SK-N-SH (cell line): ENCODE measurements around the gene CHDH. TPM values are rescaled to one million over a fixed set of nuclear protein-coding genes. Genes with fewer than 3 reads are reported as not detected.

ENCODE experiments used
- CTCF ChIA-PET: fragments of 300-600, 350-600 bp; formaldehyde crosslinking; extraction: SDS; loops from one replicate; lab custom pipeline; 2021; lab: Yijun Ruan, JAX
- POLR2A ChIA-PET: fragments of 350-600 bp; sonication (Branson Sonifier 250); formaldehyde crosslinking; extraction: SDS; loops from one replicate; lab custom pipeline; 2020; ENCODE audit warnings: antibody characterized with exemption, inconsistent platforms; lab: Yijun Ruan, JAX
- DNase-seq: peaks from one replicate; pipeline ENCODE4 v3.0.0; 2012
- H2AFZ ChIP-seq: fragments of 200-600 bp; sonication (generic); 2 replicates; pipeline ENCODE4 v1.8.1; 2016; ENCODE audit warnings: antibody characterized with exemption, mild to moderate bottlenecking, low read depth
- H3F3A ChIP-seq: fragments of 200-600 bp; sonication (generic); replicated peaks from 2 replicates; pipeline ENCODE3; 2016; ENCODE audit warnings: antibody characterized with exemption, mild to moderate bottlenecking; ENCODE audit not compliant: insufficient read depth
- H3K27ac ChIP-seq, 2 experiments: fragments of 200-500 bp in 1 of 2; fragments of 200-600 bp in 1 of 2; sonication (Bioruptor generic) in 1 of 2; sonication (generic), shearing (Covaris generic) in 1 of 2; 2 replicates each; pipeline versions ENCODE4 v1.5.1 to v1.6.1; 2014 to 2016; ENCODE audit warnings: low read depth in 2 of 2, inconsistent platforms in 1 of 2, low read length in 1 of 2, mild to moderate bottlenecking in 1 of 2, mixed read lengths in 1 of 2
- H3K27me3 ChIP-seq: fragments of 200-600 bp; sonication (generic), shearing (Covaris generic); 2 replicates; pipeline ENCODE4 v1.6.1; 2016; ENCODE audit warnings: mixed run types; ENCODE audit not compliant: insufficient read depth
- H3K36me3 ChIP-seq, 2 experiments: fragments of 200-500 bp in 1 of 2; fragments of 200-600 bp in 1 of 2; sonication (Bioruptor generic) in 1 of 2; sonication (generic) in 1 of 2; replicated peaks in 1 of 2; 2 replicates each; pipeline versions ENCODE3 to v1.5.1; 2014 to 2016; ENCODE audit warnings: low read length in 1 of 2, mild to moderate bottlenecking in 1 of 2; ENCODE audit not compliant: insufficient read depth in 2 of 2, control insufficient read depth in 1 of 2
- H3K4me1 ChIP-seq, 2 experiments: fragments of 200-500 bp in 1 of 2; fragments of 200-600 bp in 1 of 2; sonication (Bioruptor generic) in 1 of 2; sonication (generic), shearing (Covaris generic) in 1 of 2; 2 replicates each; pipeline versions ENCODE4 v1.5.1 to v1.6.1; 2014 to 2016; ENCODE audit warnings: low read depth in 1 of 2, low read length in 1 of 2, mixed run types in 1 of 2; ENCODE audit not compliant: insufficient read depth in 2 of 2, control insufficient read depth in 1 of 2
- H3K4me2 ChIP-seq: fragments of 200-600 bp; sonication (generic), shearing (Covaris generic); 2 replicates; pipeline ENCODE4 v1.6.1; 2017; ENCODE audit warnings: mixed run types
- H3K4me3 ChIP-seq, 2 experiments: fragments of 200-500 bp in 1 of 2; fragments of 200-600 bp in 1 of 2; sonication (Bioruptor generic) in 1 of 2; sonication (generic), shearing (Covaris generic) in 1 of 2; 2 replicates each; pipeline versions ENCODE4 v1.5.1 to v1.8.1; 2014 to 2016; ENCODE audit warnings: low read depth in 2 of 2, inconsistent platforms in 1 of 2, low read length in 1 of 2, mild to moderate bottlenecking in 1 of 2, mixed read lengths in 1 of 2, moderate library complexity in 1 of 2
- H3K79me2 ChIP-seq: fragments of 200-600 bp; sonication (generic); 2 replicates; pipeline ENCODE4 v1.8.1; 2017; ENCODE audit warnings: mild to moderate bottlenecking; ENCODE audit not compliant: insufficient read depth
- H3K9ac ChIP-seq: fragments of 200-600 bp; sonication (generic); 2 replicates; pipeline ENCODE4 v1.6.1; 2017; ENCODE audit warnings: mixed run types
- H3K9me2 ChIP-seq: fragments of 200-600 bp; sonication (generic); 2 replicates; pipeline ENCODE4 v1.6.1; 2017; ENCODE audit warnings: mixed run types
- H3K9me3 ChIP-seq: fragments of 200-600 bp; sonication (generic); 2 replicates; pipeline ENCODE4 v1.6.1; 2017; ENCODE audit warnings: mixed run types, mild to moderate bottlenecking, moderate library complexity
- H4K20me1 ChIP-seq: fragments of 200-600 bp; sonication (generic); 2 replicates; pipeline ENCODE4 v1.6.1; 2017; ENCODE audit warnings: mild to moderate bottlenecking, mixed run types; ENCODE audit not compliant: insufficient read depth
- CHD2 ChIP-seq: fragments of 150-350 bp; IDR thresholded peaks from 2 replicates; pipeline ENCODE4 v1.6.1; 2018; ENCODE audit warnings: low read length; ENCODE audit not compliant: partially characterized antibody
- ELF1 ChIP-seq: IDR thresholded peaks from 2 replicates; pipeline ENCODE4 v1.4.0; 2012
- EZH2phosphoT487 ChIP-seq: fragments of 200-600 bp; sonication (generic); IDR thresholded peaks from 2 replicates; pipeline ENCODE4 v1.6.1; 2017; ENCODE audit warnings: low read depth, mixed run types, mild to moderate bottlenecking, antibody characterized with exemption, moderate library complexity, borderline replicate concordance
- GABPA ChIP-seq: IDR thresholded peaks from 2 replicates; pipeline ENCODE4 v1.4.0; 2012; ENCODE audit warnings: low read depth, mild to moderate bottlenecking
- JUND ChIP-seq: IDR thresholded peaks from 2 replicates; pipeline ENCODE4 v1.4.0; 2012
- MEF2A ChIP-seq: IDR thresholded peaks from 2 replicates; pipeline ENCODE4 v1.4.0; 2012; ENCODE audit warnings: low read depth, borderline replicate concordance
- NFIC ChIP-seq: IDR thresholded peaks from 2 replicates; pipeline ENCODE4 v1.4.0; 2012; ENCODE audit warnings: borderline replicate concordance
- NRF1 ChIP-seq: IDR thresholded peaks from 2 replicates; pipeline ENCODE4 v1.6.1; 2012; ENCODE audit warnings: low read depth, mild to moderate bottlenecking, low read length
- POLR2AphosphoS5 ChIP-seq: IDR thresholded peaks from 2 replicates; pipeline ENCODE4 v1.6.1; 2012; ENCODE audit warnings: low read depth, low read length
- RCOR1 ChIP-seq: fragments of 150-350 bp; IDR thresholded peaks from 2 replicates; pipeline ENCODE4 v1.6.1; 2017; ENCODE audit warnings: antibody characterized with exemption, low read length
- RFX5 ChIP-seq: IDR thresholded peaks from 2 replicates; pipeline ENCODE4 v1.6.1; 2012; ENCODE audit warnings: mild to moderate bottlenecking, improper control_type of control experiment, low read length
- RXRA ChIP-seq: IDR thresholded peaks from 2 replicates; pipeline ENCODE4 v1.4.0; 2012; ENCODE audit warnings: low read depth, mild to moderate bottlenecking, borderline replicate concordance
- SIN3A ChIP-seq: IDR thresholded peaks from 2 replicates; pipeline ENCODE4 v1.6.1; 2012; ENCODE audit warnings: low read depth, mild to moderate bottlenecking, low read length, moderate library complexity, borderline replicate concordance
- TAF1 ChIP-seq: IDR thresholded peaks from 2 replicates; pipeline ENCODE4 v1.6.1; 2012; ENCODE audit warnings: low read depth, mild to moderate bottlenecking, low read length, moderate library complexity, borderline replicate concordance
- TCF12 ChIP-seq: IDR thresholded peaks from 2 replicates; pipeline ENCODE4 v1.4.0; 2012
- TEAD4 ChIP-seq: IDR thresholded peaks from 2 replicates; pipeline ENCODE4 v1.4.0; 2012; ENCODE audit warnings: mild to moderate bottlenecking, borderline replicate concordance; ENCODE audit not compliant: insufficient read depth
- YY1 ChIP-seq: IDR thresholded peaks from 2 replicates; pipeline ENCODE4 v1.4.0; 2012; ENCODE audit warnings: low read depth, mild to moderate bottlenecking
- WGBS: methylation state at CpG from one replicate; pipeline ENCODE4 v1.1.6; 2017; ENCODE audit warnings: low lambda C conversion rate; 5-methylcytosine and 5-hydroxymethylcytosine counted together
- polyA plus RNA-seq, 3 experiments: library from polyadenylated mRNA; depleted of rRNA; stranded (reverse); fragments of >200 nt; gene quantifications; 2 replicates each; pipeline ENCODE4 v1.2.3, GENCODE V29; 2012
- TF ChIP-seq, protein P1 (sequence below): IDR thresholded peaks from 2 replicates; pipeline ENCODE4; 2012
- TF ChIP-seq, protein P2 (sequence below): fragments of 200-600 bp; sonication (generic); IDR thresholded peaks from 2 replicates; pipeline ENCODE4 v1.6.1; 2017; ENCODE audit warnings: antibody characterized with exemption, mild to moderate bottlenecking, moderate library complexity
- TF ChIP-seq, protein P3 (sequence below): IDR thresholded peaks from 2 replicates; pipeline ENCODE4 v1.4.0; 2012; ENCODE audit warnings: low read depth, borderline replicate concordance

Gene CHDH, protein sequence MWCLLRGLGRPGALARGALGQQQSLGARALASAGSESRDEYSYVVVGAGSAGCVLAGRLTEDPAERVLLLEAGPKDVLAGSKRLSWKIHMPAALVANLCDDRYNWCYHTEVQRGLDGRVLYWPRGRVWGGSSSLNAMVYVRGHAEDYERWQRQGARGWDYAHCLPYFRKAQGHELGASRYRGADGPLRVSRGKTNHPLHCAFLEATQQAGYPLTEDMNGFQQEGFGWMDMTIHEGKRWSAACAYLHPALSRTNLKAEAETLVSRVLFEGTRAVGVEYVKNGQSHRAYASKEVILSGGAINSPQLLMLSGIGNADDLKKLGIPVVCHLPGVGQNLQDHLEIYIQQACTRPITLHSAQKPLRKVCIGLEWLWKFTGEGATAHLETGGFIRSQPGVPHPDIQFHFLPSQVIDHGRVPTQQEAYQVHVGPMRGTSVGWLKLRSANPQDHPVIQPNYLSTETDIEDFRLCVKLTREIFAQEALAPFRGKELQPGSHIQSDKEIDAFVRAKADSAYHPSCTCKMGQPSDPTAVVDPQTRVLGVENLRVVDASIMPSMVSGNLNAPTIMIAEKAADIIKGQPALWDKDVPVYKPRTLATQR
- 0.05 and 0.33 TPM in 2 replicates for polyA plus RNA-seq (2012; rRNA removed)
- polyA plus RNA-seq (2012; cell fraction: cytosol; rRNA removed), result 0.04 and 0.16 TPM in 2 replicates
- polyA plus RNA-seq (2012; cell fraction: nucleus; rRNA removed), result 0.32 and 2.1 TPM in 2 replicates

DNA sequence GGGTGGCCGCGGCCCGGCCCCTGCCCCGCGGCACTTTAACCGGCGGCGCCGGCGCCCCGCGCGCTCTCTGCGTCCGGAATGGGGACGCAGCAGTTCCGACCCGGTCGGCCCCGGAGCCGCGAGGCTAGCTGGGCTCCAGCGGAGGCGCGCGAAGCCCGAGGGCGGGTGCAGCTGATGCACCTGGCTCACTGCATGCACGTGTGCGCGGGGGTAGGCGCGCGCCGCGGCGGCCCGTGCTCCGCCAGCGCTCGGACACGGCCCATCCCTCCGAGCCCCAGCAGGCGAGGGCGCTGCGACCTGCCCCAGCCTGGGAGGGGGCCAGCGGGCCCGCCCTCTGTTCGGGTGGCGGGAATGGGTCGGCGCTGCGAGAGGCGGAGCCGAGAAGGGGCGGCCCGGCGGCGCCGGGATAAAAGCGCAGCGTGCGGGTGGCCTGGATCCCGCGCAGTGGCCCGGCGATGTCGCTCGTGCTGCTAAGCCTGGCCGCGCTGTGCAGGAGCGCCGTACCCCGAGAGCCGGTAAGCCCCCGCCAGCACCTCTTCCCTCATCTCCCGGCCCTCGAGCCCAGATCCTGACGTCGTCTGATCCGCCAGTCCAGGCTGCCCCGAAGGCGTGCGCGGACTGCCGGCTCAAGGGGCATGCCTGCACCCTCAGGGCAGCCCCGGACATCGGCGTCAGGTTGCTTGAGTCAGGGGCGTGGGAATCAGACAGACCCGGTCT, at the start of gene CHDH, which contains the start of gene IL17RB:
Gene CHDH (minus strand): TSS at position 286 of the 717 bp plus-strand sequence. CDS start 22,411 bp downstream, outside the sequence.
Gene IL17RB (plus strand): TSS at position 435 of the 717 bp plus-strand sequence. CDS start 21 bp downstream, at position 456.
- no peak within 1 kb of the TSS for H3K9ac ChIP-seq
- no peaks in the 10 kb centered on the region for H3K9me3 ChIP-seq
- DNase-seq, result peak; percentile 83
- H3K4me3 ChIP-seq, result peak within 1 kb of the TSS; percentile 44 to 46; a peak in 3 of 4 replicates
- H3K4me2 ChIP-seq, result peak within 1 kb of the TSS; percentile 72
- H3K9me2 ChIP-seq, result no peaks in the 10 kb centered on the region
- H2AFZ ChIP-seq, result peak within 1 kb of the TSS; percentile 16; the same call in 1 of the 2 replicates
- no peaks in the 10 kb centered on the region for H4K20me1 ChIP-seq
- no peaks in the 10 kb centered on the region for H3K79me2 ChIP-seq
- no peak within 1 kb of the TSS for H3K27ac ChIP-seq
- peaks cover 30% of the 10 kb centered on the region for H3K27me3 ChIP-seq
- no peak for TF ChIP-seq NRF1
- no peak for TF ChIP-seq TAF1
- TF ChIP-seq TEAD4, result no peak
- no peak for TF ChIP-seq JUND
- TF ChIP-seq RFX5, result no peak
- no peak for TF ChIP-seq RCOR1
- TF ChIP-seq, protein P1, sequence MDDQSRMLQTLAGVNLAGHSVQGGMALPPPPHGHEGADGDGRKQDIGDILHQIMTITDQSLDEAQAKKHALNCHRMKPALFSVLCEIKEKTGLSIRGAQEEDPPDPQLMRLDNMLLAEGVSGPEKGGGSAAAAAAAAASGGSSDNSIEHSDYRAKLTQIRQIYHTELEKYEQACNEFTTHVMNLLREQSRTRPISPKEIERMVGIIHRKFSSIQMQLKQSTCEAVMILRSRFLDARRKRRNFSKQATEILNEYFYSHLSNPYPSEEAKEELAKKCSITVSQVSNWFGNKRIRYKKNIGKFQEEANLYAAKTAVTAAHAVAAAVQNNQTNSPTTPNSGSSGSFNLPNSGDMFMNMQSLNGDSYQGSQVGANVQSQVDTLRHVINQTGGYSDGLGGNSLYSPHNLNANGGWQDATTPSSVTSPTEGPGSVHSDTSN, result no peak
- no peak for TF ChIP-seq TCF12
- TF ChIP-seq SIN3A, result no peak
- TF ChIP-seq NFIC, result no peak
- no peak for TF ChIP-seq CHD2
- no peak for TF ChIP-seq GABPA
- TF ChIP-seq, protein P2, sequence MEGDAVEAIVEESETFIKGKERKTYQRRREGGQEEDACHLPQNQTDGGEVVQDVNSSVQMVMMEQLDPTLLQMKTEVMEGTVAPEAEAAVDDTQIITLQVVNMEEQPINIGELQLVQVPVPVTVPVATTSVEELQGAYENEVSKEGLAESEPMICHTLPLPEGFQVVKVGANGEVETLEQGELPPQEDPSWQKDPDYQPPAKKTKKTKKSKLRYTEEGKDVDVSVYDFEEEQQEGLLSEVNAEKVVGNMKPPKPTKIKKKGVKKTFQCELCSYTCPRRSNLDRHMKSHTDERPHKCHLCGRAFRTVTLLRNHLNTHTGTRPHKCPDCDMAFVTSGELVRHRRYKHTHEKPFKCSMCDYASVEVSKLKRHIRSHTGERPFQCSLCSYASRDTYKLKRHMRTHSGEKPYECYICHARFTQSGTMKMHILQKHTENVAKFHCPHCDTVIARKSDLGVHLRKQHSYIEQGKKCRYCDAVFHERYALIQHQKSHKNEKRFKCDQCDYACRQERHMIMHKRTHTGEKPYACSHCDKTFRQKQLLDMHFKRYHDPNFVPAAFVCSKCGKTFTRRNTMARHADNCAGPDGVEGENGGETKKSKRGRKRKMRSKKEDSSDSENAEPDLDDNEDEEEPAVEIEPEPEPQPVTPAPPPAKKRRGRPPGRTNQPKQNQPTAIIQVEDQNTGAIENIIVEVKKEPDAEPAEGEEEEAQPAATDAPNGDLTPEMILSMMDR, result no peak
- TF ChIP-seq MEF2A, result no peak
- TF ChIP-seq, protein P3, sequence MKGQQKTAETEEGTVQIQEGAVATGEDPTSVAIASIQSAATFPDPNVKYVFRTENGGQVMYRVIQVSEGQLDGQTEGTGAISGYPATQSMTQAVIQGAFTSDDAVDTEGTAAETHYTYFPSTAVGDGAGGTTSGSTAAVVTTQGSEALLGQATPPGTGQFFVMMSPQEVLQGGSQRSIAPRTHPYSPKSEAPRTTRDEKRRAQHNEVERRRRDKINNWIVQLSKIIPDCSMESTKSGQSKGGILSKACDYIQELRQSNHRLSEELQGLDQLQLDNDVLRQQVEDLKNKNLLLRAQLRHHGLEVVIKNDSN, result no peak
- no peak for TF ChIP-seq POLR2AphosphoS5
- no peak for TF ChIP-seq ELF1
- no peak for TF ChIP-seq EZH2phosphoT487
- no peak for TF ChIP-seq YY1
- TF ChIP-seq RXRA, result no peak
- TF ChIP-seq, all 33 proteins: peak for 0
- no peaks in the 10 kb centered on the region for H3F3A ChIP-seq
- H3K36me3 ChIP-seq, result no peaks in the 10 kb centered on the region
- ChIA-PET POLR2A (no interaction called here), CTCF (no interaction called here)
- H3K4me1 ChIP-seq, result peaks cover 0 to 11% of the 10 kb centered on the region in 2 experiments; a peak in 1 of 4 replicates
- 0% methylated on average over 8 of the region's 91 CpGs for WGBS
